HL-60 (cell line): ENCODE measurements around the gene AGPAT3.

Experiments
- SPI1 ChIP-seq: IDR thresholded peaks from 2 replicates; pipeline ENCODE4 v1.6.1; 2012; ENCODE audit warnings: low read depth, mild to moderate bottlenecking, borderline replicate concordance
- TF ChIP-seq, protein P1 (sequence below): IDR thresholded peaks from one replicate; pipeline ENCODE4 v1.5.1; 2011; ENCODE audit warnings: low read length, control low read depth, inconsistent platforms; ENCODE audit not compliant: insufficient read depth

DNA sequence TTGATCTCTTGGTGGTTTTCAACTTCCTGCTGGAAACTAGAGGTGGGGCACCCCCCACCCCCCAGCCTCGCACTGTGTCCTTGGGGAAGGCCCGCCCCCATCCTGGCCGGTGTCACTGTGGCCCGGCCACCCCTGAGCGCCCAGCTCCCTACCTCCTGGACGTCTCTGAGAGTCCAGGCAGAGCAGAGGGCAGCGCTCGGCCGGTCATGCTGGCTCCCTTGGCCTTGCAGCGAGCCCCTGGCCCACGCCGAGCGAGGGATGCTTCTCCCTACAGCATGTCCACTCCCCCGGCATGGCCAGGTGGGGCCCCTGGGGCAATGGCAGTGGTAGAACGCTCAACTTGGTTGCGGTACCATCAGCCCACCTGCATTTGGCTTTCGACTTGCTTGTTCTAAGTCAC, 118.4 kb downstream of the AGPAT3 start:
- TF ChIP-seq, protein P1, sequence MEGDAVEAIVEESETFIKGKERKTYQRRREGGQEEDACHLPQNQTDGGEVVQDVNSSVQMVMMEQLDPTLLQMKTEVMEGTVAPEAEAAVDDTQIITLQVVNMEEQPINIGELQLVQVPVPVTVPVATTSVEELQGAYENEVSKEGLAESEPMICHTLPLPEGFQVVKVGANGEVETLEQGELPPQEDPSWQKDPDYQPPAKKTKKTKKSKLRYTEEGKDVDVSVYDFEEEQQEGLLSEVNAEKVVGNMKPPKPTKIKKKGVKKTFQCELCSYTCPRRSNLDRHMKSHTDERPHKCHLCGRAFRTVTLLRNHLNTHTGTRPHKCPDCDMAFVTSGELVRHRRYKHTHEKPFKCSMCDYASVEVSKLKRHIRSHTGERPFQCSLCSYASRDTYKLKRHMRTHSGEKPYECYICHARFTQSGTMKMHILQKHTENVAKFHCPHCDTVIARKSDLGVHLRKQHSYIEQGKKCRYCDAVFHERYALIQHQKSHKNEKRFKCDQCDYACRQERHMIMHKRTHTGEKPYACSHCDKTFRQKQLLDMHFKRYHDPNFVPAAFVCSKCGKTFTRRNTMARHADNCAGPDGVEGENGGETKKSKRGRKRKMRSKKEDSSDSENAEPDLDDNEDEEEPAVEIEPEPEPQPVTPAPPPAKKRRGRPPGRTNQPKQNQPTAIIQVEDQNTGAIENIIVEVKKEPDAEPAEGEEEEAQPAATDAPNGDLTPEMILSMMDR, result no peak
- no peak for TF ChIP-seq SPI1
